Stimulated activated CD4-positive, alpha-beta T cell treated with anti-CD3 and anti-CD28 coated beads, Interleukin-15, amount 100 ng/mL, for 48 hours (primary cell): ENCODE data around the gene ATP6V1F.

ENCODE experiments used
- DNase-seq, 2 donors: peaks; one replicate each; pipeline ENCODE4 v3.0.0-alpha.2; 2020; ENCODE audit warnings: low read depth in 2 of 2

The ATP6V1F gene

GRCh38 chr7:128867842-128868623 lies 5.4 kb downstream of the ATP6V1F start:
- DNase-seq: no peak

- no peak for DNase-seq
These were observed 6.0 kb downstream of the ATP6V1F start for GRCh38 chr7:128868624-128869137.

DNA sequence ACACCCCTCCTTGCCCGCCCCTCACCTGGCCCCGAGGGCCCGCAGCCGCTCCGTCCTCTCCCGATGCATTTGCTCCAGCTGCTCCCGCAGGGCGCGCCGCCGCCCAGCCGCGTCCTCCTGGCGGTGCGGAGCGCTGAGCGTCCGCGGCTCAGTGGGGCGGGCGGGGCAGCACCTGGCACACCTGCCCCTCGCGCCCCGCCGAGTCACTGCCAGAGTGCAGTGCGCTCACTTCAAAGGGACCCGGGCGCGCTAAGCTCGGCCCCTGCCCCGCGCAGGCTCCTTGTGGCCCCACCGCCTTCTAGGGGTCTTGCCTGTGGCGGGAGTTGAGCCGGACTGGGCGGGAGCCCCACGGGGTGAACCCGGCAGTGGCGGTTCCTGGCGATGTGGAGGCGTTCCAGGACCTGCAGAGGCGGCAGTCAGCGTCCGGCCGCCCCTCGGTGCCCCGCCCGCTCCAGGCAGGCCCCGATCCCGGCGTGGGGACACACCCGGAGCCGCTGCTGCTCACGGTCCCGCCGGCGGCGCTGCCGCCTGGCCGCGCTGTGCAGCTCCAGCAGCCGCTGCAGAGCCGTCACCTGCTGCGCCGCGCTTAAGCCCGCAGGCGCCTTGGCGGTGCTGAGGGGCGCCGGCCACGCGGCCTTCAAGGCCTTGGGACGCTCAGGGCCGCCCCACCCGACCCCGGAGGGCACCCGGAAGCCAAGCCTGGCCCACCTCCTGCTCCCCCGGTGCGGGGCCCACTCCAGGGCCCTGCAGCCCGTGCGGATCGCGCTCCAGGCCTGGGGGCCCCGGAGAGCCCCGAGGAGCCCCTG lies 6.7 kb downstream of the ATP6V1F start:
- DNase-seq: peak in 1 of 2 donors; percentile 36

DNA sequence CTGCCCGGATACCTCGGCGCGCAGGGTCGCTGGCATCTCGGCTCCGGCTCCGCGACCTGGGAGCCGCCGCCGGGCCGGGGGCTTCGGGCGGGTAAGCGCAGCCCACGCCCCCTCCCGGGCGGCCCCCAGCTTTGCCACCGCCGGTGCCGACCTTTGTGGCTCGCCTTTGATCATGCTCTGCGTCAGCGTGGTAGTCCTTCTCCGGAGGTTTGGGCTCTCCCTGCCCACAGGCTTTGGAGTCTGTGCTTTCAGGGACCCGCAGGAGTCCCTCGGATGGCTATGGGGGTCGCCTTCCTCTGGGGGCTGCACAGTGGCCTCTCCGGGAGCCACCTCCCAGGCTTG lies 7.3 kb downstream of the ATP6V1F start:
- DNase-seq: no peak

DNA sequence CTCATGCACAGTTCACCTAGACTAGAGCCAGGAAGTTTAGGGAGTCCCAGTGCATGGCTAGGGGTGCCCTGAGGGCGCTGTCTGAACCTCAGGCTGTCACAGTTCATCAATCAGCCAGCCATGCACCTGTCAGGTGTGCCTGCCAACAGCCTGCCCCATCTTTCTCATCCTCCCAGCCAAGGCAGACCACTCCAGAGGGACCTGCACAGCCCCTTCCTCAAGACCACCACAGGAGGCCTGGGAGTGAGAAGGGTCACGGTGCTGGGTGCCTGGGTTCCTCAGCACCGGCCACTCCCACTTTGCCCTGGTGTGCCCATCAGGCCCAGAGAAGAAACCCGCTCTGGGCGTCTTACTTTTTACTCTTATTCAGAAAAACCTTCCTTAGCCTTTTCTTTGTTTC lies 8.4 kb downstream of the ATP6V1F start:
- no peak for DNase-seq

- no peak for DNase-seq
These were observed 9.8 kb downstream of the ATP6V1F start for GRCh38 chr7:128872394-128872824.

DNA sequence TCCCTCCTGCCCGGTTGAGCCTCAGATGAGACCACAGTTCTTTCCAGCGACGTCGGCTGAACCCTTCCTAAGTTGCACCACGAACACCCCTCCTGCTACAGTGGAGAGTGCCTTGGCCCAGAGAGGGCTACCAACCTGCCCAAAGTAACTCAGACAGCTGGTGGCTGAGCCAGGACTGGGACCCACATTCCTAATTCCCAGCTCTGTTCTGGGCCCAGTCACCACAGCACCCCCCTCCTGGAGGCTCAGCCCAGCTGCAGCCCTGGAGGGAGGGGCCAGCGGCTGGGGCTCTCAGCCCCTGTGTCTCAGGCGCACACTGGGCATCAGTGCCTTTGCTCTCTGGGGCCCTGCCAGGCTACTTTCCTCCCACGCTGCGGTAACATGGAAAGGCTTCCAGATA lies 10.6 kb downstream of the ATP6V1F start:
- no peak for DNase-seq

DNA sequence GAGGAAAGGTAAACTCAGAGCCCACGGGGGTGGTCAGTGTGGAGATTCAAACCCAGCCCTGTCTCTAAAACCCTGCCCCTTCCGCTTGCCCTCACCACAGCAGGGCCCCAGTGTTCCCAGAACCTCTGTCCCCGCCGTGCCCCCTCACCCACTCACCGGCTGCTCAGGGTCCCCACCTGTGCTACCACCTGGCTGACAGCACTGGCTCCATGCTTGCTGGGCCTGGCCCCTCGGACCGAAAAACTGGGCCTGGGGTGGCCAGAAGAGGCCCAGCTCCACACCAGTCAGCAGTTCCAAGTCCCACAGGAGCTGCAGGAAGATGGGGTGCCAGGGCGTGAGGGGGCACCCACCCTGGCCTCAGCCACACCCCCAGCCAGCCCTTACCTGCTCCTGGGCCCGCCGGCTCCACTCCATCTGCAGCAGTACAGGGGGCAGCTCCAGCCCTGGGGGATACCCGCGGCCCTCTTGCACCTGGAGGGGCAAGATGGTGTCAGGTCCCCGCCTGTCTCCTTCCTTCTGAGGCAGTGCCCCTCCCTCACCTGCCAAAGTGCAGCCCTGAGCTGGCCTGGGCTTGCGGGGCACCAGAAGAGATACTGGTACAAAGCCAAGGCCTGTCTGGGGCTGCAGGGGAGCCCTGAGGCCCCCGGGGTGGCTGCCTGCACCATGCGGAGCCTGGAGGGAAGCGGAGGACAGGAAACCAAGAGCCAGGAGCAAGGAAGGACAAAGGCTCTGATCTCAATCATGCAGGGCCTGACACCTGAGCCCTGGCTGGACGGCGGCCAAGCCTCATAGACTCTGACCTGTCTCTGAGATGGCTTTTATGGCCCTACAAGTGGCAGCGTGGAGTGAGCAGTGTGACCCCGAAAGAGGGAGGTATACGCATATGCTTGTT lies 11.7 kb downstream of the ATP6V1F start:
- no peak for DNase-seq

DNA sequence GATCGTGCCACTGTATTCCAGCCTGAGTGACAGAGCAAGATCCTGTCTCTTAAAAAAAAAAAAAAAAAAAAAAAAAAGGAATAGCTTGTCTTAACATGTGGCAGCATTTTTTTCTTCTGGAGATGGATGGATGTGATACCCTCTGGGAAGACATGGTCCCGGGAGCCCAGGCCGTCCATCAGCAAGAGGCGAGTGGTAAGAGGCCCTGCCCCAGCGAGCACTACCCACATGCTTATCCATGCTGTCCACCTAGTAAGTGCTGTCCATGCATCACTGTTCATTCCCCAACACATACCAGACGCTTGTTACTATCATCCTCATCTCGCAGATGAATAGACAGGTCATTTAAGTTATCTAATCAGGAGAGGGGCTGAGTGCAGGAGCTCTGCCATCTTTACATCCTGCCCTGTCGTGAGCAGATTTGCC lies 12.9 kb downstream of the ATP6V1F start:
- DNase-seq: no peak

DNA sequence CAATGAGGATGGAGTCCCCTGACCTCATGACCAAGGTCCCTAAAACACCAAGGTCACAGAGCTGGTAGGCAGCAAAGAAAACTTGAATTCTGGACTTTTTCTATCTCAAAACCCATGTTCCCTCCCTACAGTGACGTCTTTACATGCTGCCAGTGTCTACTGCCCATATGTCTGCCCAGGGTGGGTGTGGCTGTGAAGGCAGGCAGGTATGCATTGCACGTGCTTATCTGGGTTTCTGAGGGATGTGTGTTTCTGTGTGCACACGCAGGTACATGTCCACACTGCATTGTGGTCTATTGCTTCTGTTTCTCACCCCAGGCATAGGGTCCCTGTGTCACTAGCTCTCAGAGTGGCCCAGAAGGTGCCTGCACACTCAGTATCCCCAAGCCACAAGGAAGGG lies 13.5 kb downstream of the ATP6V1F start:
- no peak for DNase-seq

DNA sequence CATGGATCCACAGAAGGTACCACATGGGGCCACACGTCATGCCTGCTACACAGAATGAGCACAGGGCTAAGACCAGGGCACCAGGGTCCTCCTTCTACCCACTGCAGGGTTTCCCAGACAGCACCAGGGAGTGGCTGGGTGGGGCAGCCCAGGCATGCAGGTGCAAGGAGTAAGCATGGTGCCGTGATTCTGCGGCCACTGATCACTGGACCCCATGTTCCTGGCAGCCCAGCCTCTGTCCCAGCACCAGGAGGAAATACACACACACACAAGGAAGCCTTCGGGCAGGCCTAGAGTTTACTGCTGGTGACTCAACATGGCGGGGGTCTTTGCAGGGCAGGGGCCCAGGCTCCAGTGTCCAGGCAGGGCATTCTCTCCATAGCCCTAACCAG lies 13.9 kb downstream of the ATP6V1F start:
- DNase-seq: no peak

DNA sequence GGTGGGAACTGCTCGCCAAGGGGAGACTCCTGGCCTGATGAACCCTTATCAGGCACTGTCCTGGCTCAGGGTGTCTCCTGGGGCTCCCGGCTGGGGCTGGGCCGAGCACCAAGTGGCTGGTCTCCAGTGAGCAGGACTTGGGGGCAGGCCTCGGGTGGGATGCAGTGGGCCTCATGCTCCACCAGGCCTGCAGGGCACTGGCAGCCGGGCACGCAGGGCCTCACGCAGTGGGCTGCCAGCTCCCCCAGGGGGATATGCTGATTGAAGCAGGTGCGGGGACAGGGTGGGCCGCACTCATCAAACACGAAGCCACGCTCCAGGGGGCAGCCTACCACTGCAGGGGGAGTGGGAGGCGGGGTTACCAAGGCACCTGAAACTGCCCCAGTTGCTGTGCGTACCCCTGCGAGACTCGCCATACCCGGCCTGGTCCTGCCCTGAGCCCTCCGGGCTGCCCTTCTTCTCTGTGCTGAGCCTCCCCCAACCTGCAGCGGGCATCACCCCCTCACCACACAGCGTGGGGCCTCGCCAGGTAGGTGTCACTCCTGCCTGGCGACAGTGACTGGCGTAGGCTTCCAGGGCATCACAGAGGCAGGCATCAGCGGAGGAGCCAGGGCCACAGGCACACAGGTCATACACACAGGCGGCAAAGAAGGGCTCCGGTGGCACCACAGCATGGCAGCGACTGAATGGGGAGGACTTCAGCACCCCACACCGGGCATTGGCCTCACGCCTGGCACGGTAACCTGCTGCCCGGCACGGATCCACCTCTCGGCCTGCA lies 14.5 kb downstream of the ATP6V1F start:
- no peak for DNase-seq

- DNase-seq: no peak
These were observed 15.1 kb downstream of the ATP6V1F start for GRCh38 chr7:128877756-128878120.

DNA sequence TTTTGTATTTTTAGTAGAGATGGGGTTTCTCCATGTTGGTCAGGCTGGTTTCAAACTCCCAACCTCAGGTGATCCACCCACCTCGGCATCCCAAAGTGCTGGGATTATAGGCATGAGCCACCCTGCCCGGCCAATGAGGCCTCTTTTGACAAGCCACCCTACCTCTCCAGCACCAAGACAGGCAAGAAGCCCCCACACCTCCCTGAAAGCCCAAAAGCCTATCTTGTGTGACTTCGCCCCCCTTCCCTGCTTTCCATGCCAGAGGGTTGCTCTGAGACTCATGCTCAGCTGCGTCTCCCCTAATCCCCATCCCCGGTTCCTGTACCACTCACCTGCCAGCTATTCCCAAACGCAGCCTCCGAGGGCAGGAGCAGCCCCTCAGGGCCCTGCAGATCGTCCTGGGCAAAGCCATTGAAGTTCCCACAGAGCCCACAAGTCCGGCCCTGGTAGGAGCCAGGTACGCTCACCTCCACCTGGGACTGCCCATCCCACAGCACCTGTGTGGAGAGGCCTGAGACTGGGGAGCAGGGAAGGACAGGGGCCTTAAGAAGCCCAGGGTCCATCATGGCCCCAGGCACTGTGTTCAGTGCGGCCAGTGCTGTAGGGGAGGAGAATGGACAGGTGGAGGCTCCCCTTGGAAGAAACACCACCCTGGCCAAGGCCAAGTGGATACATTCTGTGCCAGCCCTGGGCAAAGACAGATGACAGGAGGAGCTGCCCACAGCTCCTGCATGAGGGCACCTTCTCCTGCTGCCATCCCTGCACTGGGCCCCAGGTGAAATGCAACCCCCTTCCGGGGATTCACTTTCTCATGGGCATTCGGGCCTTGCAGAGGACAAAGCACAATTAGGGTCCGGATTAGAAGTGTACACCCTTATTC lies 15.8 kb downstream of the ATP6V1F start:
- DNase-seq: no peak

- DNase-seq: no peak
These were observed 16.8 kb downstream of the ATP6V1F start for GRCh38 chr7:128879461-128879938.

DNA sequence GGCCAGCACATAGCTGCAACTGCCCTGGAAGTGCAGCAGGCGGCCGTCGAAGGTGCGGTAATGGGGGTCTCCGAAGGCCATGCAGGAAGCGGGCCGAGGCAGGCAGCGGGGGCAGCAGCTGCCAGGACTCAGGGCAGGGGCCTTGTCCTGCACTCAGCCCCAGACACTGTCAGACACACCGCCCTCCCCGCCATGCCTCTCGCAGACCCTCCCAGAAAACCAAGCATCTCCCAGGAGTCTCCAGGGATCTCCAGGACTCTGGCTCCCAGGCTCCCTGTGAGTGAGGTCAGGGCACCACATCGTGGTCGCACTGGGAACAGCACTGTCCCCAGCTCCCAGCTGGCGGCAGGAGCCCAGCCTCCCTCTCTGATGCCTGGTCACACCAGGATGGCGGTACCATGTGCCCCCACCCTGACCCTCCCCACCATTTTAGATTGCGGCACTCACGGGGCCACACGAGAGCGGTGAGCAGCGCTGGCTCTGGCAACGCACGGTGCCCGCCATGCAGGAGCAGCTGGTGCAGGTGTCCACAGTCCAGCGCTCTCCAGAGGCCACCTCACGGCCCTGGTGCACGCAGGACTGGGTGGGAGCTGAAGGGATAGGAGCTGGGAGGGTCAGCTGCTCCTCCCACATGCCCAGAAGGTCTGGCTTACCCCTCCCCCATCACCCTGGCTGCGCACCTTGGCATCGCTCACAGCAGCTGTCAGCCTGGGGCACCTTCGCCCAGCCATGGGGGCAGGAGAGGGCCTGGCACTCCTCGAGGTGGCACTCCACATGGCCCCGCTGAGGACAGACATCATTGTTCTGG lies 17.5 kb downstream of the ATP6V1F start:
- no peak for DNase-seq

- DNase-seq: no peak
These were observed 18.3 kb downstream of the ATP6V1F start for GRCh38 chr7:128880791-128881457.

GRCh38 chr7:128881458-128882125 lies 18.9 kb downstream of the ATP6V1F start:
- no peak for DNase-seq
